K562 (cell line): ENCODE results near the gene FRMD4A. TPM values are rescaled to one million over a fixed set of nuclear protein-coding genes. Genes with fewer than 3 reads are reported as not detected.

ENCODE experiments used
- ATAC-seq: fragments of 200-7000 bp; cut with Tn5 transposase; 3 replicates; pipeline ENCODE4 v1.9.1; 2020; ENCODE audit warnings: moderate library complexity
- BruUV-seq: library from RNA; stranded (reverse); fragments of 400-500 nt; replicated peaks from 2 replicates; lab custom pipeline; 2021; lab: Mats Ljungman, UMichigan
- CTCF ChIA-PET: fragments of 300-600 bp; formaldehyde crosslinking; extraction: SDS; loops from one replicate; lab custom pipeline; 2021; ENCODE audit warnings: low intra/inter-chr PET ratio; lab: Yijun Ruan, JAX
- POLR2A ChIA-PET: fragments of 300-600, 350-650 bp; sonication (Branson Sonifier 250); formaldehyde crosslinking; extraction: SDS; loops from one replicate; lab custom pipeline; 2021; ENCODE audit warnings: antibody characterized with exemption, inconsistent platforms; lab: Yijun Ruan, JAX
- DNase-seq, 4 experiments: peaks; one replicate each; pipeline versions ENCODE4 v3.0.0 to v3.0.0-alpha.2; 2011 to 2018; ENCODE audit warnings: low spot score in 3 of 4, mixed read lengths in 3 of 4; ENCODE audit errors: extremely low read depth in 1 of 4
- FAIRE-seq: peaks from 2 replicates; lab custom pipeline; 2011; peaks lifted over from hg19 to GRCh38; lab: Jason Lieb, UNC
- H2AFZ ChIP-seq: 2 replicates; pipeline ENCODE4 v1.6.0; 2011; ENCODE audit warnings: low read depth, low read length, control low read depth, inconsistent platforms
- H3K27ac ChIP-seq: fragments of 200-600 bp; 3 replicates; pipeline ENCODE4 v1.8.0; 2011; ENCODE audit warnings: low read depth, mild to moderate bottlenecking, control low read depth, inconsistent platforms, low read length, moderate library complexity, mixed read lengths; ENCODE audit errors: extremely low read depth
- H3K27me3 ChIP-seq, 2 experiments: fragments of 300-600 bp in 1 of 2; 2 replicates in 1 of 2; 3 replicates in 1 of 2; pipeline versions ENCODE4 v1.6.0 to v1.8.0; 2011; ENCODE audit warnings: inconsistent platforms in 2 of 2, low read length in 2 of 2, mild to moderate bottlenecking in 1 of 2, mixed read lengths in 1 of 2, moderate library complexity in 1 of 2; ENCODE audit not compliant: control insufficient read depth in 2 of 2, insufficient read depth in 2 of 2
- H3K36me3 ChIP-seq: fragments of 300-600 bp; 3 replicates; pipeline ENCODE4 v1.8.0; 2011; ENCODE audit warnings: mild to moderate bottlenecking, low read length, inconsistent platforms; ENCODE audit not compliant: control insufficient read depth, insufficient read depth
- H3K4me1 ChIP-seq, 2 experiments: fragments of 200-600 bp in 1 of 2; replicated peaks in 1 of 2; 2 replicates in 1 of 2; 3 replicates in 1 of 2; pipeline versions ENCODE4 v1.5.1 to v1.8.0; 2011; ENCODE audit warnings: inconsistent platforms in 2 of 2, low read length in 2 of 2, mild to moderate bottlenecking in 1 of 2, mixed read lengths in 1 of 2, moderate library complexity in 1 of 2; ENCODE audit not compliant: control insufficient read depth in 2 of 2, insufficient read depth in 2 of 2
- H3K4me2 ChIP-seq: 2 replicates; pipeline ENCODE4 v1.6.1; 2011; ENCODE audit warnings: low read length, control low read depth, inconsistent platforms, mixed read lengths; ENCODE audit not compliant: insufficient read depth
- H3K4me3 ChIP-seq: fragments of 200-600 bp; sonication (generic), shearing (Covaris generic); 2 replicates; pipeline ENCODE4 v1.5.1; 2016; ENCODE audit warnings: control low read depth, inconsistent platforms
- H3K79me2 ChIP-seq: fragments of 200-600 bp; 3 replicates; pipeline ENCODE4 v1.8.0; 2011; ENCODE audit warnings: low read length, inconsistent platforms; ENCODE audit not compliant: control insufficient read depth, insufficient read depth
- H3K9ac ChIP-seq, 2 experiments: 2 replicates each; pipeline versions ENCODE4 v1.6.0 to v1.6.1; 2011; ENCODE audit warnings: low read depth in 2 of 2, low read length in 2 of 2, control low read depth in 1 of 2, inconsistent platforms in 1 of 2, mild to moderate bottlenecking in 1 of 2, mixed read lengths in 1 of 2; ENCODE audit not compliant: insufficient read depth in 1 of 2
- H3K9me1 ChIP-seq: one replicate; pipeline ENCODE4 v1.6.0; 2011; ENCODE audit warnings: inconsistent platforms, mild to moderate bottlenecking, low read length, moderate library complexity; ENCODE audit not compliant: control insufficient read depth, insufficient read depth
- H3K9me3 ChIP-seq: replicated peaks from 2 replicates; pipeline ENCODE4 v1.5.1; 2011; ENCODE audit warnings: low read depth, low read length, inconsistent platforms; ENCODE audit not compliant: control insufficient read depth, insufficient read depth
- H4K20me1 ChIP-seq: replicated peaks from 2 replicates; pipeline ENCODE4 v1.6.1; 2011; ENCODE audit warnings: low read length, inconsistent platforms, mixed read lengths; ENCODE audit not compliant: control insufficient read depth, insufficient read depth
- CSDE1 ChIP-seq, 2 experiments: fragments of 450-650 bp; IDR thresholded peaks; 2 replicates each; pipeline ENCODE4 v1.6.1; 2016; ENCODE audit warnings: mild to moderate bottlenecking in 1 of 2
- HMBOX1 ChIP-seq: sonication (generic); IDR thresholded peaks from 2 replicates; pipeline ENCODE4 v1.6.1; 2016
- MED1 ChIP-seq: sonication (generic); formaldehyde crosslinking; IDR thresholded peaks from 2 replicates; pipeline ENCODE4 v1.8.1; 2023; ENCODE audit warnings: missing genetic modification reagents, borderline replicate concordance
- NR2F6 ChIP-seq: fragments of 450-650 bp; formaldehyde crosslinking; IDR thresholded peaks from 2 replicates; pipeline ENCODE4 v1.4.0; 2020; ENCODE audit warnings: mild to moderate bottlenecking
- SIN3A ChIP-seq, 2 experiments: fragments of 150-350 bp in 1 of 2; IDR thresholded peaks; 2 replicates each; pipeline ENCODE4 v1.6.1; 2011 to 2016; ENCODE audit warnings: borderline replicate concordance in 2 of 2, low read depth in 2 of 2, low read length in 2 of 2, mild to moderate bottlenecking in 2 of 2, moderate library complexity in 2 of 2; ENCODE audit not compliant: control insufficient read depth in 1 of 2
- TOE1 ChIP-seq, 2 experiments: fragments of 450-650 bp in 1 of 2; sonication (generic) in 1 of 2; formaldehyde crosslinking in 1 of 2; IDR thresholded peaks; 2 replicates each; pipeline versions ENCODE4 v1.7.1 to v1.8.0; 2016 to 2022; ENCODE audit warnings: borderline replicate concordance in 2 of 2, mild to moderate bottlenecking in 2 of 2, antibody characterized with exemption in 1 of 2, inconsistent platforms in 1 of 2, low read depth in 1 of 2, missing genetic modification reagents in 1 of 2, moderate library complexity in 1 of 2
- TRIM25 ChIP-seq: fragments of 450-650 bp; IDR thresholded peaks from 2 replicates; pipeline ENCODE4 v1.7.0; 2016; ENCODE audit warnings: borderline replicate concordance
- WHSC1 ChIP-seq: IDR thresholded peaks from one replicate; pipeline ENCODE4 v1.6.1; 2012; ENCODE audit warnings: low read length, control low read depth, inconsistent platforms
- ZFP30 ChIP-seq: fragments of 250-450 bp; sonication (Bioruptor Pico); IDR thresholded peaks from 2 replicates; pipeline ENCODE4 v1.8.0; 2022; ENCODE audit warnings: moderate library complexity, mild to moderate bottlenecking, inconsistent platforms, borderline replicate concordance
- ZNF143 ChIP-seq: sonication (generic); formaldehyde crosslinking; IDR thresholded peaks from 2 replicates; pipeline ENCODE4 v1.9.0; 2022; ENCODE audit warnings: mild to moderate bottlenecking, missing genetic modification reagents
- ZNF3 ChIP-seq: fragments of 250-450 bp; sonication (Bioruptor Pico); IDR thresholded peaks from 2 replicates; pipeline ENCODE4 v1.5.0; 2021; ENCODE audit warnings: mild to moderate bottlenecking, moderate library complexity
- ZNF696 ChIP-seq: fragments of 250-450 bp; sonication (Bioruptor Pico); conservative IDR thresholded peaks from 2 replicates; pipeline ENCODE4 v1.4.0; 2020; ENCODE audit warnings: mild to moderate bottlenecking, moderate library complexity
- WGBS: fragments of 100-300 bp; shearing (Covaris generic); methylation state at CpG from one replicate; pipeline ENCODE4 v1.1.6; 2016; ENCODE audit warnings: low coverage, mixed read lengths; ENCODE audit not compliant: insufficient coverage; ENCODE audit errors: missing lambda C conversion rate; 5-methylcytosine and 5-hydroxymethylcytosine counted together
- in situ Hi-C: fragments of 300-500 bp; cut with MboI; formaldehyde crosslinking; loops from 4 replicates; pipeline ENCODE4 v1.15.0; 2018; ENCODE audit warnings: inconsistent platforms, mixed read lengths
- intact Hi-C: fragments of 100-400 bp; cut with micrococcal nuclease; formaldehyde crosslinking; loops from 2 replicates; pipeline ENCODE4 v1.14.2; 2022
- polyA plus RNA-seq, 8 experiments: library from polyadenylated mRNA; depleted of rRNA in 4 of 8; stranded (reverse) in 5 of 8; unstranded in 3 of 8; fragments of >200 nt; fragmentation: Nextera tagmentation in 2 of 8; fragmentation: Illumina TruSeq in 1 of 8; extraction: Ambion mirVana in 2 of 8; extraction: Trizol in 1 of 8; gene quantifications; 2 replicates each; pipeline versions ENCODE4 v1.2.1 to v1.2.3, GENCODE V29; 2011 to 2014; ENCODE audit warnings: inconsistent platforms in 1 of 8, missing spikeins in 1 of 8
- total RNA-seq, 7 experiments: library from RNA; depleted of rRNA in 6 of 7; stranded (reverse); fragments of >200 nt in 6 of 7; fragmentation: Illumina TruSeq in 2 of 7; extraction: Trizol in 2 of 7; gene quantifications; 2 replicates each; pipeline versions ENCODE4 v1.2.1 to v1.2.3, GENCODE V29; 2011 to 2021; ENCODE audit warnings: low replicate concordance in 1 of 7

The FRMD4A gene
- total and polyA plus RNA-seq, 9 of the 15 experiments (the other 6 are each of a cell fraction or from before 2014, with no cell fraction given), result 0.80 to 5.2 (median 3.0) TPM

DNA sequence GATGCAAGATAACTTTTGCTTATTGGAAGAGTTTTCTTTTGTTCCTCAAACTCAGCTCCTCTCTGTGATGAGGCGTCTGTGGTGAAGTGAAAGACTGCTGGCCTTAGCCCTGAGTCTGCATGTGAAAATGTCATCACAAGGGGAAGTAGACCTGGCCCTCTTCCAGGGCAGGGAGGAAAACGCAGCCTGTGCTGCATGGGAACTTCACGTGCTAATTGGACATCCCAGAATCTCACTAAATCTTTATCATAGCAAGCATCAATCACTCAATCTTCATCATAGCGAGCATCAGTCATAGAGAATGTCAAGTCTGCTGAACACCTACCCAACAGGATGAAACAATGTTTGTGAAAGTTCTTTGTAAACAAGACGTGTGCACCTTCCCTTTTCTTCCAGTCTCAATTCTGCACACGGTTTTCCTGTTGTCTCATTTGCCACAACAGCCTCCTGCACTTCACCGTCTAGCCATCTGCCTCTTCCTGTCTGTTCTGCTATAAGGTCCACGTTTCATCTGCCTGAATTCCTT, 314.6 kb downstream of the FRMD4A start:
- no peak for ATAC-seq
- TF ChIP-seq WHSC1, result no peak
- TF ChIP-seq ZNF696, result no peak
- TF ChIP-seq ZFP30 (CRISPR knock-in tag), result no peak
- no peak for TF ChIP-seq NR2F6 (CRISPR knock-in tag)
- no peak for TF ChIP-seq TRIM25
- no peak for TF ChIP-seq HMBOX1
- no peak for TF ChIP-seq MED1
- TF ChIP-seq CSDE1 (IDR thresholded peaks at IDR 0.05), result no peak
- no peak for TF ChIP-seq ZNF143 (CRISPR knock-in tag)
- no peak for TF ChIP-seq ZNF3 (CRISPR knock-in tag)
- TF ChIP-seq TOE1 (IDR thresholded peaks at IDR 0.05; ENCODE audit: borderline replicate concordance), result no peak
- no peak for TF ChIP-seq TOE1 (CRISPR knock-in tag; IDR thresholded peaks at IDR 0.05; ENCODE audit: borderline replicate concordance, low read depth)
- no peak for TF ChIP-seq SIN3A (IDR thresholded peaks at IDR 0.05; ENCODE audit: borderline replicate concordance in 2 of 2, control insufficient read depth in 1 of 2, low read depth in 2 of 2, low read length in 2 of 2)

More for the DNA sequence above, 314.6 kb downstream of the FRMD4A start:
- no peak overlapping the region for H3K4me3 ChIP-seq
- no peak overlapping the region for H2AFZ ChIP-seq
- in situ Hi-C loops, result no loop called here
- BruUV-seq, result no TSS peak
- H4K20me1 ChIP-seq, result no peaks in the 10 kb centered on the region
- CTCF ChIA-PET, result no interaction called here
- POLR2A ChIA-PET, result no interaction called here
- H3K79me2 ChIP-seq, result no peaks in the 10 kb centered on the region
- H3K4me1 ChIP-seq, result no peaks in the 10 kb centered on the region
- DNase-seq, result no peak
- no peak overlapping the region for H3K27ac ChIP-seq
- 0% methylated on average over 7 of the region's 8 CpGs for WGBS
- no peak for FAIRE-seq
- H3K4me2 ChIP-seq, result no peak overlapping the region
- intact Hi-C loops, result no loop called here
- no peaks in the 10 kb centered on the region for H3K9me1 ChIP-seq
- H3K27me3 ChIP-seq, result peaks cover 0 to 23% of the 10 kb centered on the region in 2 experiments; a peak in 4 of 5 replicates
- no peak overlapping the region for H3K9ac ChIP-seq
- H3K9me3 ChIP-seq, result no peaks in the 10 kb centered on the region
- H3K36me3 ChIP-seq, result no peaks in the 10 kb centered on the region
